HEK293 (cell line): ENCODE measurements around the gene FEM1A.

ENCODE experiments used
- CTCF ChIA-PET: fragments of 350-600 bp; formaldehyde crosslinking; extraction: SDS; loops from one replicate; lab custom pipeline; 2021; ENCODE audit warnings: antibody characterized with exemption; lab: Yijun Ruan, JAX
- POLR2A ChIA-PET: fragments of 300-600 bp; formaldehyde crosslinking; extraction: SDS; loops from one replicate; lab custom pipeline; 2020; ENCODE audit warnings: antibody characterized with exemption, inconsistent platforms; lab: Yijun Ruan, JAX
- H3K27ac ChIP-seq: fragments of 200-500 bp; sonication (Bioruptor generic); 2 replicates; pipeline ENCODE4 v1.5.1; 2014; ENCODE audit warnings: low read depth, low read length, control low read depth, inconsistent platforms; ENCODE audit errors: extremely low read depth
- H3K36me3 ChIP-seq, 2 experiments: fragments of 200-500 bp in 1 of 2; sonication (Bioruptor generic) in 1 of 2; 1 replicate in 1 of 2; 2 replicates in 1 of 2; pipeline ENCODE4 v1.5.1; 2014 to 2017; ENCODE audit warnings: inconsistent platforms in 2 of 2, low read length in 2 of 2; ENCODE audit not compliant: control insufficient read depth in 2 of 2, insufficient read depth in 1 of 2
- H3K4me1 ChIP-seq: fragments of 200-500 bp; sonication (Bioruptor generic); 2 replicates; pipeline ENCODE4 v1.5.1; 2014; ENCODE audit warnings: mild to moderate bottlenecking, low read length, inconsistent platforms; ENCODE audit not compliant: control insufficient read depth, insufficient read depth
- H3K4me3 ChIP-seq: 2 replicates; pipeline ENCODE4 v1.5.1; 2011; ENCODE audit warnings: low read depth, mild to moderate bottlenecking, control low read depth, low read length, moderate library complexity
- H3K9me3 ChIP-seq: fragments of 200-500 bp; sonication (Bioruptor generic); 2 replicates; pipeline ENCODE4 v1.5.1; 2014; ENCODE audit warnings: low read depth, low read length, inconsistent platforms; ENCODE audit not compliant: control insufficient read depth, insufficient read depth
- KLF7 ChIP-seq: fragments of 450-650 bp; formaldehyde crosslinking; IDR thresholded peaks from 2 replicates; pipeline ENCODE4 v1.5.1; 2016; ENCODE audit warnings: missing biosample characterization, missing genetic modification characterization, borderline replicate concordance
- YY2 ChIP-seq: fragments of 450-650 bp; formaldehyde crosslinking; IDR thresholded peaks from 2 replicates; pipeline ENCODE4 v1.5.1; 2016; ENCODE audit warnings: missing biosample characterization, missing genetic modification characterization
- ZEB2 ChIP-seq: fragments of 450-650 bp; formaldehyde crosslinking; IDR thresholded peaks from 2 replicates; pipeline ENCODE4 v1.5.1; 2016; ENCODE audit warnings: missing biosample characterization, missing genetic modification characterization
- ZFHX2 ChIP-seq: fragments of 450-650 bp; formaldehyde crosslinking; conservative IDR thresholded peaks from 2 replicates; pipeline ENCODE4 v1.5.1; 2016; ENCODE audit warnings: missing biosample characterization, missing genetic modification characterization
- ZFP3 ChIP-seq: fragments of 450-650 bp; formaldehyde crosslinking; IDR thresholded peaks from 2 replicates; pipeline ENCODE4 v1.5.1; 2016; ENCODE audit warnings: low read depth, missing biosample characterization, missing genetic modification characterization
- ZNF16 ChIP-seq: fragments of 450-650 bp; formaldehyde crosslinking; IDR thresholded peaks from 2 replicates; pipeline ENCODE4 v1.5.1; 2016; ENCODE audit warnings: low read depth, missing biosample characterization, missing genetic modification characterization
- ZNF174 ChIP-seq: fragments of 450-650 bp; formaldehyde crosslinking; IDR thresholded peaks from 2 replicates; pipeline ENCODE4 v1.5.0; 2017; ENCODE audit warnings: missing biosample characterization, mild to moderate bottlenecking, missing genetic modification characterization
- ZNF2 ChIP-seq: fragments of 450-650 bp; formaldehyde crosslinking; IDR thresholded peaks from 2 replicates; pipeline ENCODE4 v1.5.1; 2016; ENCODE audit warnings: missing biosample characterization, missing genetic modification characterization
- ZNF214 ChIP-seq: fragments of 450-650 bp; formaldehyde crosslinking; IDR thresholded peaks from 2 replicates; pipeline ENCODE4 v1.5.1; 2017; ENCODE audit warnings: missing biosample characterization, mild to moderate bottlenecking, missing genetic modification characterization, borderline replicate concordance
- ZNF239 ChIP-seq: fragments of 450-650 bp; formaldehyde crosslinking; IDR thresholded peaks from 2 replicates; pipeline ENCODE4 v1.5.1; 2016; ENCODE audit warnings: missing biosample characterization, missing genetic modification characterization
- ZNF335 ChIP-seq: fragments of 450-650 bp; formaldehyde crosslinking; conservative IDR thresholded peaks from 2 replicates; pipeline ENCODE4 v1.5.1; 2016; ENCODE audit warnings: missing biosample characterization, missing genetic modification characterization
- ZNF501 ChIP-seq: fragments of 450-650 bp; formaldehyde crosslinking; IDR thresholded peaks from 2 replicates; pipeline ENCODE4 v1.5.1; 2016; ENCODE audit warnings: missing biosample characterization, missing genetic modification characterization
- ZNF585B ChIP-seq: fragments of 450-650 bp; formaldehyde crosslinking; IDR thresholded peaks from 2 replicates; pipeline ENCODE4 v1.5.1; 2016; ENCODE audit warnings: missing biosample characterization, missing genetic modification characterization
- ZNF600 ChIP-seq: fragments of 450-650 bp; formaldehyde crosslinking; IDR thresholded peaks from 2 replicates; pipeline ENCODE4 v1.5.1; 2016; ENCODE audit warnings: missing biosample characterization, missing genetic modification characterization
- ZNF664 ChIP-seq: fragments of 450-650 bp; formaldehyde crosslinking; IDR thresholded peaks from 2 replicates; pipeline ENCODE4 v1.5.1; 2016; ENCODE audit warnings: missing biosample characterization, missing genetic modification characterization
- ZNF776 ChIP-seq: fragments of 450-650 bp; formaldehyde crosslinking; IDR thresholded peaks from 2 replicates; pipeline ENCODE4 v1.5.0; 2017; ENCODE audit warnings: missing biosample characterization, missing genetic modification characterization, borderline replicate concordance
- TF ChIP-seq, protein P1 (sequence below): fragments of 450-650 bp; formaldehyde crosslinking; IDR thresholded peaks from 2 replicates; pipeline ENCODE4 v1.5.1; 2017; ENCODE audit warnings: missing biosample characterization, missing genetic modification characterization
- TF ChIP-seq, protein P2 (sequence below): fragments of 450-650 bp; formaldehyde crosslinking; IDR thresholded peaks from 2 replicates; pipeline ENCODE4 v1.5.1; 2017; ENCODE audit warnings: missing biosample characterization, missing genetic modification characterization
- TF ChIP-seq, protein P3 (sequence below): fragments of 450-650 bp; formaldehyde crosslinking; IDR thresholded peaks from 2 replicates; pipeline ENCODE4 v1.5.1; 2016; ENCODE audit warnings: missing biosample characterization, missing genetic modification characterization
- TF ChIP-seq, protein P4 (sequence below): fragments of 450-650 bp; formaldehyde crosslinking; IDR thresholded peaks from 2 replicates; pipeline ENCODE4 v1.5.0; 2017; ENCODE audit warnings: missing biosample characterization, missing genetic modification characterization, borderline replicate concordance
- TF ChIP-seq, protein P5 (sequence below): fragments of 450-650 bp; formaldehyde crosslinking; IDR thresholded peaks from 2 replicates; pipeline ENCODE4 v1.5.1; 2016; ENCODE audit warnings: missing biosample characterization, missing genetic modification characterization
- TF ChIP-seq, protein P6 (sequence below): fragments of 450-650 bp; formaldehyde crosslinking; IDR thresholded peaks from 2 replicates; pipeline ENCODE4 v1.5.1; 2016; ENCODE audit warnings: missing biosample characterization, missing genetic modification characterization
- TF ChIP-seq, protein P7 (sequence below): fragments of 450-650 bp; formaldehyde crosslinking; IDR thresholded peaks from 2 replicates; pipeline ENCODE4 v1.5.1; 2016; ENCODE audit warnings: missing biosample characterization, missing genetic modification characterization

The FEM1A gene

DNA sequence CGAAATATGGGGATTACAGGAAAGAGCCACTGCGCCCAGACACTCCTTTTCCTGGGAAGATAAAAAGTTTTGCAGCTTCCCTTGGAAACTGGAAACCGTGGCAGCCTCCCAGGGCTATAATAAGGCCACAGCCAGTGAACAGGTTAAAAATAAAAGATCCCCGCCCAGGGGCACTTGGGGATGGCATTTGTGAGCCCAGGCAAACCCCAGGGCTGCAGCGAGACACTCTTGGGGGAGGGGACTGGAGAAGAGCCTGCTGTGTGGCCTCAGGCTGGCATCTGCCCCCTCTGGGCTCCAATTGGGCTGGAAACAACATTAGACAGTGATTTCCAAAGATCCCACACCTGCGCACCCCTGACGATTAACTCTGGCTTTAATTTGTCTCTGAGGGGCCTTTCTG lies 11.2 kb downstream of the FEM1A start:
- ChIA-PET POLR2A (no interaction called here), CTCF (interaction anchor here (0.5 to 9.8 kb wide), 9 partner anchors 8 to 227 kb away, joined by 3 to 69 read pairs (median 4); partner anchors contain the start of gene FEM1A)
- no peaks in the 10 kb centered on the region for H3K4me1 ChIP-seq
- H3K36me3 ChIP-seq, result no peaks in the 10 kb centered on the region; a peak in 1 of 3 replicates
- TF ChIP-seq, protein P1, sequence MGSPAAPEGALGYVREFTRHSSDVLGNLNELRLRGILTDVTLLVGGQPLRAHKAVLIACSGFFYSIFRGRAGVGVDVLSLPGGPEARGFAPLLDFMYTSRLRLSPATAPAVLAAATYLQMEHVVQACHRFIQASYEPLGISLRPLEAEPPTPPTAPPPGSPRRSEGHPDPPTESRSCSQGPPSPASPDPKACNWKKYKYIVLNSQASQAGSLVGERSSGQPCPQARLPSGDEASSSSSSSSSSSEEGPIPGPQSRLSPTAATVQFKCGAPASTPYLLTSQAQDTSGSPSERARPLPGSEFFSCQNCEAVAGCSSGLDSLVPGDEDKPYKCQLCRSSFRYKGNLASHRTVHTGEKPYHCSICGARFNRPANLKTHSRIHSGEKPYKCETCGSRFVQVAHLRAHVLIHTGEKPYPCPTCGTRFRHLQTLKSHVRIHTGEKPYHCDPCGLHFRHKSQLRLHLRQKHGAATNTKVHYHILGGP (tag by site-specific recombination), result no peak
- no peak for TF ChIP-seq ZNF239
- TF ChIP-seq ZNF664 (tag by site-specific recombination), result no peak
- no peak for TF ChIP-seq ZNF214 (tag by site-specific recombination)
- TF ChIP-seq YY2 (tag by site-specific recombination), result no peak
- TF ChIP-seq, protein P2, sequence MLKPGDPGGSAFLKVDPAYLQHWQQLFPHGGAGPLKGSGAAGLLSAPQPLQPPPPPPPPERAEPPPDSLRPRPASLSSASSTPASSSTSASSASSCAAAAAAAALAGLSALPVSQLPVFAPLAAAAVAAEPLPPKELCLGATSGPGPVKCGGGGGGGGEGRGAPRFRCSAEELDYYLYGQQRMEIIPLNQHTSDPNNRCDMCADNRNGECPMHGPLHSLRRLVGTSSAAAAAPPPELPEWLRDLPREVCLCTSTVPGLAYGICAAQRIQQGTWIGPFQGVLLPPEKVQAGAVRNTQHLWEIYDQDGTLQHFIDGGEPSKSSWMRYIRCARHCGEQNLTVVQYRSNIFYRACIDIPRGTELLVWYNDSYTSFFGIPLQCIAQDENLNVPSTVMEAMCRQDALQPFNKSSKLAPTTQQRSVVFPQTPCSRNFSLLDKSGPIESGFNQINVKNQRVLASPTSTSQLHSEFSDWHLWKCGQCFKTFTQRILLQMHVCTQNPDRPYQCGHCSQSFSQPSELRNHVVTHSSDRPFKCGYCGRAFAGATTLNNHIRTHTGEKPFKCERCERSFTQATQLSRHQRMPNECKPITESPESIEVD, result no peak
- TF ChIP-seq ZNF501 (tag by site-specific recombination), result no peak
- TF ChIP-seq ZNF174 (tag by site-specific recombination), result no peak
- no peak for TF ChIP-seq ZNF585B (tag by site-specific recombination)
- TF ChIP-seq, protein P3, sequence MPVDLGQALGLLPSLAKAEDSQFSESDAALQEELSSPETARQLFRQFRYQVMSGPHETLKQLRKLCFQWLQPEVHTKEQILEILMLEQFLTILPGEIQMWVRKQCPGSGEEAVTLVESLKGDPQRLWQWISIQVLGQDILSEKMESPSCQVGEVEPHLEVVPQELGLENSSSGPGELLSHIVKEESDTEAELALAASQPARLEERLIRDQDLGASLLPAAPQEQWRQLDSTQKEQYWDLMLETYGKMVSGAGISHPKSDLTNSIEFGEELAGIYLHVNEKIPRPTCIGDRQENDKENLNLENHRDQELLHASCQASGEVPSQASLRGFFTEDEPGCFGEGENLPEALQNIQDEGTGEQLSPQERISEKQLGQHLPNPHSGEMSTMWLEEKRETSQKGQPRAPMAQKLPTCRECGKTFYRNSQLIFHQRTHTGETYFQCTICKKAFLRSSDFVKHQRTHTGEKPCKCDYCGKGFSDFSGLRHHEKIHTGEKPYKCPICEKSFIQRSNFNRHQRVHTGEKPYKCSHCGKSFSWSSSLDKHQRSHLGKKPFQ (tag by site-specific recombination), result no peak
- no peak for TF ChIP-seq ZNF335 (tag by site-specific recombination)
- no peak for TF ChIP-seq ZNF776 (tag by site-specific recombination)
- TF ChIP-seq ZFP3 (tag by site-specific recombination), result no peak
- TF ChIP-seq, protein P4, sequence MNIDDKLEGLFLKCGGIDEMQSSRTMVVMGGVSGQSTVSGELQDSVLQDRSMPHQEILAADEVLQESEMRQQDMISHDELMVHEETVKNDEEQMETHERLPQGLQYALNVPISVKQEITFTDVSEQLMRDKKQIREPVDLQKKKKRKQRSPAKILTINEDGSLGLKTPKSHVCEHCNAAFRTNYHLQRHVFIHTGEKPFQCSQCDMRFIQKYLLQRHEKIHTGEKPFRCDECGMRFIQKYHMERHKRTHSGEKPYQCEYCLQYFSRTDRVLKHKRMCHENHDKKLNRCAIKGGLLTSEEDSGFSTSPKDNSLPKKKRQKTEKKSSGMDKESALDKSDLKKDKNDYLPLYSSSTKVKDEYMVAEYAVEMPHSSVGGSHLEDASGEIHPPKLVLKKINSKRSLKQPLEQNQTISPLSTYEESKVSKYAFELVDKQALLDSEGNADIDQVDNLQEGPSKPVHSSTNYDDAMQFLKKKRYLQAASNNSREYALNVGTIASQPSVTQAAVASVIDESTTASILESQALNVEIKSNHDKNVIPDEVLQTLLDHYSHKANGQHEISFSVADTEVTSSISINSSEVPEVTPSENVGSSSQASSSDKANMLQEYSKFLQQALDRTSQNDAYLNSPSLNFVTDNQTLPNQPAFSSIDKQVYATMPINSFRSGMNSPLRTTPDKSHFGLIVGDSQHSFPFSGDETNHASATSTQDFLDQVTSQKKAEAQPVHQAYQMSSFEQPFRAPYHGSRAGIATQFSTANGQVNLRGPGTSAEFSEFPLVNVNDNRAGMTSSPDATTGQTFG (tag by site-specific recombination), result no peak
- no peak overlapping the region for H3K4me3 ChIP-seq
- H3K9me3 ChIP-seq, result no peaks in the 10 kb centered on the region
- no peak overlapping the region for H3K27ac ChIP-seq

DNA sequence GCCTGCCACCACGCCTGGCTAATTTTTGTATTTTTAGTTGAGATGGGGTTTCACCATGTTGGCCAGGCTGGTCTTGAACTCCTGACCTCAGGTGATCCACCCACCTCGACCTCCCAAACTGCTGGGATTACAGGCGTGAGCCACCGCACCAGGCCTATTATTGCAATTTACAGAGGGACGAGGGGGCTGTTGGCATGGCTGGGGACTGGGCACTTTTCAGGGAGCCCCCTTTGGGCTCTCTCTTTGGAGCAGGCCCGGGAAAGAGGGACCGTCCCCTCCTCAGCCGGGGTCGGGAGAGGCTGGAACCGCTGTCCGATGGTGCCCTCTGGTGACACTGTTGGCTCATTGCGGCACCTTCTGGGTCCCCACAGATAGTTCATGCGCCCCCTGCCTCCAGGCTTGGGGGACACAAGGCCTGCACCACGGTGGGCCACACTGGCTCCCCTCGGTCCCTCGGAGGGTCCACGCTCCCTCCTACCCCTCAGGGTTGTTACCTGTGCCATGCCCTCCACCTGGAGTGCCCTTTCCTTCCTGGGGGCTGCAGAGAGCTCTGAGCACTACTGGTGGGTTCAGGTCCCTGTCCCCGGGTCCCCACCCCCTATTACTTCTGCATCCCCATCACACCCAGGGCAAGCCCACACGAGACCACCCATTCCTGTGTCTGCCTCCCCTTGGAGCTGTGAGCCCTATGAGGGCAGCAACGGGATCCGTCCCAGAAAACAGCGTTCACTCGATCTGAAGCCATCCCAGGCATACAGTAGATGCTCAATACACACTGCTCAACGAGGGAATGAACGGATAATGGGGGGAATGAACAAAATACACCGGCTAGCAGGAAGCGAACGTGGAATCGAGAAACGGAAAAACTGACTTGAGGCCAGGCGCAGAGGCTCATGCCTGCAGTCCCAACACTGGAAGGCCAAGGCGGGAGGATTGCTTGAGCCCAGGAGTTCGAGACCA lies 12.5 kb downstream of the FEM1A start:
- ChIA-PET CTCF (interaction anchor here (0.5 to 9.8 kb wide), 27 partner anchors 13 to 760 kb away, joined by 3 to 139 read pairs (median 4); partner anchors contain the start of genes DPP9 and FEM1A), POLR2A (no interaction called here)
- Histone ChIP-seq H3K4me1 (no peaks in the 10 kb centered on the region), H3K9me3 (no peaks in the 10 kb centered on the region), H3K4me3 (no peak overlapping the region), H3K36me3 (no peaks in the 10 kb centered on the region), H3K27ac (no peak overlapping the region)
- TF ChIP-seq ZNF16 (tag by site-specific recombination), result no peak
- no peak for TF ChIP-seq ZNF600
- TF ChIP-seq, protein P5, sequence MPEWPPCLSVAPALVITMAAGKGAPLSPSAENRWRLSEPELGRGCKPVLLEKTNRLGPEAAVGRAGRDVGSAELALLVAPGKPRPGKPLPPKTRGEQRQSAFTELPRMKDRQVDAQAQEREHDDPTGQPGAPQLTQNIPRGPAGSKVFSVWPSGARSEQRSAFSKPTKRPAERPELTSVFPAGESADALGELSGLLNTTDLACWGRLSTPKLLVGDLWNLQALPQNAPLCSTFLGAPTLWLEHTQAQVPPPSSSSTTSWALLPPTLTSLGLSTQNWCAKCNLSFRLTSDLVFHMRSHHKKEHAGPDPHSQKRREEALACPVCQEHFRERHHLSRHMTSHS (tag by site-specific recombination), result no peak
- TF ChIP-seq ZEB2 (tag by site-specific recombination), result 0 out of 2 replicates have a peak, but pooled peaks have one; percentile 26
- TF ChIP-seq ZNF2 (tag by site-specific recombination), result no peak
- TF ChIP-seq ZFHX2 (tag by site-specific recombination), result peak; percentile 25; the same call in 1 of the 2 replicates
- TF ChIP-seq KLF7 (tag by site-specific recombination), result 0 out of 2 replicates have a peak, but pooled peaks have one; percentile 15
- TF ChIP-seq, protein P6, sequence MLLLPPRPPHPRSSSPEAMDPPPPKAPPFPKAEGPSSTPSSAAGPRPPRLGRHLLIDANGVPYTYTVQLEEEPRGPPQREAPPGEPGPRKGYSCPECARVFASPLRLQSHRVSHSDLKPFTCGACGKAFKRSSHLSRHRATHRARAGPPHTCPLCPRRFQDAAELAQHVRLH (tag by site-specific recombination), result peak; percentile 17; the same call in 1 of the 2 replicates
- TF ChIP-seq, protein P7, sequence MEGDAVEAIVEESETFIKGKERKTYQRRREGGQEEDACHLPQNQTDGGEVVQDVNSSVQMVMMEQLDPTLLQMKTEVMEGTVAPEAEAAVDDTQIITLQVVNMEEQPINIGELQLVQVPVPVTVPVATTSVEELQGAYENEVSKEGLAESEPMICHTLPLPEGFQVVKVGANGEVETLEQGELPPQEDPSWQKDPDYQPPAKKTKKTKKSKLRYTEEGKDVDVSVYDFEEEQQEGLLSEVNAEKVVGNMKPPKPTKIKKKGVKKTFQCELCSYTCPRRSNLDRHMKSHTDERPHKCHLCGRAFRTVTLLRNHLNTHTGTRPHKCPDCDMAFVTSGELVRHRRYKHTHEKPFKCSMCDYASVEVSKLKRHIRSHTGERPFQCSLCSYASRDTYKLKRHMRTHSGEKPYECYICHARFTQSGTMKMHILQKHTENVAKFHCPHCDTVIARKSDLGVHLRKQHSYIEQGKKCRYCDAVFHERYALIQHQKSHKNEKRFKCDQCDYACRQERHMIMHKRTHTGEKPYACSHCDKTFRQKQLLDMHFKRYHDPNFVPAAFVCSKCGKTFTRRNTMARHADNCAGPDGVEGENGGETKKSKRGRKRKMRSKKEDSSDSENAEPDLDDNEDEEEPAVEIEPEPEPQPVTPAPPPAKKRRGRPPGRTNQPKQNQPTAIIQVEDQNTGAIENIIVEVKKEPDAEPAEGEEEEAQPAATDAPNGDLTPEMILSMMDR (tag by site-specific recombination), result peak; percentile 96
